BE2C (cell line): Measurements from ENCODE around the gene PLCB1.

Experiments
- DNase-seq: peaks from one replicate; pipeline ENCODE4 v3.0.0-alpha.2; 2020
- H3K27me3 ChIP-seq: fragments of 250-450 bp; sonication (Bioruptor Pico); 2 replicates; pipeline ENCODE4 v1.5.1; 2020; ENCODE audit warnings: mild to moderate bottlenecking
- H3K36me3 ChIP-seq: fragments of 250-450 bp; sonication (Bioruptor Pico); 2 replicates; pipeline ENCODE4 v1.5.1; 2020; ENCODE audit warnings: mild to moderate bottlenecking
- H3K4me1 ChIP-seq: fragments of 250-450 bp; sonication (Bioruptor Pico); 2 replicates; pipeline ENCODE4 v1.5.1; 2020
- H3K4me3 ChIP-seq: 2 replicates; pipeline ENCODE4 v1.5.1; 2011; ENCODE audit warnings: low read depth, low read length
- H3K9me3 ChIP-seq: fragments of 250-450 bp; sonication (Bioruptor Pico); 2 replicates; pipeline ENCODE4 v1.5.1; 2020
- CTCF ChIP-seq: IDR thresholded peaks from 2 replicates; pipeline ENCODE4 v1.5.1; 2012; ENCODE audit warnings: mild to moderate bottlenecking, low read depth, low read length

Gene PLCB1

GRCh38 chr20:8287340-8287739 is 155.3 kb downstream of the PLCB1 start:
- Histone ChIP-seq H3K27me3 (no peaks in the 10 kb centered on the region), H3K9me3 (no peaks in the 10 kb centered on the region; the same call in 1 of the 2 replicates), H3K4me3 (no peak overlapping the region), H3K36me3 (no peaks in the 10 kb centered on the region), H3K4me1 (peaks cover 14% of the 10 kb centered on the region)
- no peak for TF ChIP-seq CTCF
- DNase-seq: peak; percentile 72

GRCh38 chr20:8291200-8291599 is 159.1 kb downstream of the PLCB1 start:
- Histone ChIP-seq H3K4me3 (no peak overlapping the region), H3K9me3 (no peaks in the 10 kb centered on the region; the same call in 1 of the 2 replicates), H3K27me3 (no peaks in the 10 kb centered on the region), H3K36me3 (no peaks in the 10 kb centered on the region), H3K4me1 (peaks cover 10% of the 10 kb centered on the region)
- TF ChIP-seq CTCF: no peak
- no peak for DNase-seq

GRCh38 chr20:8291873-8292272 is 159.8 kb downstream of the PLCB1 start:
- DNase-seq: no peak
- Histone ChIP-seq H3K4me3 (no peak overlapping the region), H3K9me3 (no peaks in the 10 kb centered on the region; the same call in 1 of the 2 replicates), H3K4me1 (peaks cover 7% of the 10 kb centered on the region), H3K36me3 (no peaks in the 10 kb centered on the region), H3K27me3 (no peaks in the 10 kb centered on the region)
- no peak for TF ChIP-seq CTCF

GRCh38 chr20:8292793-8293192 is 160.7 kb downstream of the PLCB1 start:
- no peaks in the 10 kb centered on the region for H3K27me3 ChIP-seq
- no peaks in the 10 kb centered on the region for H3K9me3 ChIP-seq
- no peaks in the 10 kb centered on the region for H3K36me3 ChIP-seq
- H3K4me1 ChIP-seq: peaks cover under 1% of the 10 kb centered on the region; the same call in 1 of the 2 replicates
- no peak overlapping the region for H3K4me3 ChIP-seq
- no peak for DNase-seq
- no peak for TF ChIP-seq CTCF

- no peak for TF ChIP-seq CTCF
- H3K4me3 ChIP-seq: no peak overlapping the region
- no peaks in the 10 kb centered on the region for H3K9me3 ChIP-seq
- no peak for DNase-seq
- H3K27me3 ChIP-seq: no peaks in the 10 kb centered on the region
- no peaks in the 10 kb centered on the region for H3K36me3 ChIP-seq
- no peaks in the 10 kb centered on the region for H3K4me1 ChIP-seq
These were observed 161.7 kb downstream of the PLCB1 start for GRCh38 chr20:8293750-8294149.

GRCh38 chr20:8296536-8296935 is 164.5 kb downstream of the PLCB1 start:
- no peaks in the 10 kb centered on the region for H3K27me3 ChIP-seq
- no peak overlapping the region for H3K4me3 ChIP-seq
- no peak for DNase-seq
- TF ChIP-seq CTCF: no peak
- H3K36me3 ChIP-seq: no peaks in the 10 kb centered on the region
- H3K9me3 ChIP-seq: no peaks in the 10 kb centered on the region
- H3K4me1 ChIP-seq: peaks cover 4% of the 10 kb centered on the region; the same call in 1 of the 2 replicates
